Measurements from ENCODE around the gene CCDC127.

GRCh38 chr5:163338-163620, 54.7 kb downstream of the CCDC127 start:
- no peak for TF ChIP-seq POLR2A (IDR thresholded peaks at IDR 0.05)
- TF ChIP-seq, protein P1, sequence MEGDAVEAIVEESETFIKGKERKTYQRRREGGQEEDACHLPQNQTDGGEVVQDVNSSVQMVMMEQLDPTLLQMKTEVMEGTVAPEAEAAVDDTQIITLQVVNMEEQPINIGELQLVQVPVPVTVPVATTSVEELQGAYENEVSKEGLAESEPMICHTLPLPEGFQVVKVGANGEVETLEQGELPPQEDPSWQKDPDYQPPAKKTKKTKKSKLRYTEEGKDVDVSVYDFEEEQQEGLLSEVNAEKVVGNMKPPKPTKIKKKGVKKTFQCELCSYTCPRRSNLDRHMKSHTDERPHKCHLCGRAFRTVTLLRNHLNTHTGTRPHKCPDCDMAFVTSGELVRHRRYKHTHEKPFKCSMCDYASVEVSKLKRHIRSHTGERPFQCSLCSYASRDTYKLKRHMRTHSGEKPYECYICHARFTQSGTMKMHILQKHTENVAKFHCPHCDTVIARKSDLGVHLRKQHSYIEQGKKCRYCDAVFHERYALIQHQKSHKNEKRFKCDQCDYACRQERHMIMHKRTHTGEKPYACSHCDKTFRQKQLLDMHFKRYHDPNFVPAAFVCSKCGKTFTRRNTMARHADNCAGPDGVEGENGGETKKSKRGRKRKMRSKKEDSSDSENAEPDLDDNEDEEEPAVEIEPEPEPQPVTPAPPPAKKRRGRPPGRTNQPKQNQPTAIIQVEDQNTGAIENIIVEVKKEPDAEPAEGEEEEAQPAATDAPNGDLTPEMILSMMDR (IDR thresholded peaks at IDR 0.05): no peak
